Pancreas (tissue), 10 donors: ENCODE results near the gene DLX1. TPM values are rescaled to one million over a fixed set of nuclear protein-coding genes. Genes with fewer than 3 reads are reported as not detected.

Experiments used
- ATAC-seq, 4 donors: fragments of 200-7000 bp; cut with Tn5 transposase; one replicate each; pipeline versions ENCODE4 v1.8.0 to v1.9.1; 2020; ENCODE audit warnings: mild to moderate bottlenecking in 4 of 4, moderate library complexity in 4 of 4
- DNase-seq, 6 donors: peaks; one replicate each; pipeline ENCODE4 v3.0.0-alpha.2; 2020
- FAIRE-seq: peaks from 2 replicates; lab custom pipeline; 2012; peaks lifted over from hg19 to GRCh38; lab: Jason Lieb, UNC
- H3K27ac ChIP-seq, 4 donors: fragments of 200-600 bp; sonication (generic); 1 replicate in 3 of 4; 2 replicates in 1 of 4; pipeline versions ENCODE4 v1.5.0 to v1.8.0; 2020
- H3K27me3 ChIP-seq, 4 donors: fragments of 200-600 bp; one replicate each; pipeline ENCODE4 v1.8.0; 2021
- H3K36me3 ChIP-seq, 3 donors: fragments of 200-600 bp; sonication (generic) in 1 of 3; one replicate each; pipeline versions ENCODE4 v1.5.0 to v1.8.0; 2020 to 2021
- H3K4me1 ChIP-seq, 3 donors: fragments of 200-600 bp; one replicate each; pipeline ENCODE4 v1.8.0; 2021
- H3K4me3 ChIP-seq, 4 donors: fragments of 200-600 bp; sonication (generic) in 2 of 4; one replicate each; pipeline versions ENCODE4 v1.5.0 to v1.8.0; 2020 to 2021
- H3K9me3 ChIP-seq, 4 donors: fragments of 200-600 bp; one replicate each; pipeline ENCODE4 v1.8.0; 2021
- CTCF ChIP-seq, 4 donors: fragments of 200-600 bp; sonication (generic) in 3 of 4; IDR thresholded peaks; one replicate each; pipeline versions ENCODE4 v1.5.0 to v1.8.0; 2021; ENCODE audit warnings: antibody characterized with exemption in 4 of 4
- WGBS, 2 donors: extraction: QIAGEN DNeasy Blood & Tissue Kit; methylation state at CpG; one replicate each; pipeline ENCODE4 v1.1.7; 2013; 5-methylcytosine and 5-hydroxymethylcytosine counted together
- intact Hi-C, 3 donors: fragments of 100-400 bp; cut with DNase I; formaldehyde crosslinking; loops; one replicate each; pipeline versions ENCODE4 v1.11.1 to v1.14.2; 2022
- polyA plus RNA-seq, 2 donors: library from polyadenylated mRNA; stranded (reverse); fragments of 200-250 nt; gene quantifications; one replicate each; pipeline ENCODE4 v1.2.3, GENCODE V29; 2013
- total RNA-seq, 6 donors: library from RNA; stranded (reverse); fragmentation: NEBNext Ultra II Directional in 4 of 6; extraction: Animal tissue kit (Norgen Biotek cat#: 25700) in 4 of 6; gene quantifications; one replicate each; pipeline versions ENCODE4 v1.2.1 to v1.2.4, GENCODE V29; 2021 to 2023
- donor health status: healthy with polysubstance abuse.
- donor health status: DM: no; HTN: no; CAD: no; lungs with moderate emphysema.
- donor health status: DM: no; HTN: no; CAD: no.
- donor health status: control.
- donor health status: control.
- donor health status: Bipolar disorder and iron deficiency.
- donor health status: DM: yes; HTN: yes; CAD: no.
- donor health status: DM: no; HTN: no; CAD: no.
- donor health status: DM: no; HTN: no; CAD: no.
- donor health status: DM: yes; HTN: yes; CAD: no.

The DLX1 gene
- under 1 TPM in 1 of 6 donors, not detected in 5; 0.25 TPM for total RNA-seq
- polyA plus RNA-seq = under 1 TPM; 0.15 to 0.26 TPM

GRCh38 chr2:172085460-172086159, at the start of gene DLX1:
DLX1 (plus strand) TSS chr2:172085507; CDS start chr2:172085678, 171 bp downstream.
- FAIRE-seq (no peak), DNase-seq (peak in 1 of 6 donors; percentile 74), ATAC-seq (peak in 3 of 4 donors; percentile 8 to 13 (median 9))
- Histone ChIP-seq H3K4me1 (peaks cover 0 to 24% (median 4%) of the 10 kb centered on the region in 3 donors), H3K4me3 (peak within 1 kb of the TSS in 3 of 4 donors; percentile 7 to 51 (median 11)), H3K27me3 (peaks cover 3 to 92% (median 32%) of the 10 kb centered on the region in 4 donors), H3K36me3 (no peaks in the 10 kb centered on the region), H3K27ac (no peak within 1 kb of the TSS), H3K9me3 (no peaks in the 10 kb centered on the region)
- TF ChIP-seq CTCF (IDR thresholded peaks at IDR 0.05) = no peak
- 8 to 10% methylated on average over 32 to 34 of the region's 34 CpGs for WGBS, 2 donors
- intact Hi-C loops = no loop called here

GRCh38 chr2:172038121-172038520, 47.2 kb upstream of the DLX1 start:
- no peaks in the 10 kb centered on the region for H3K4me1 ChIP-seq
- DNase-seq (no peak), FAIRE-seq (no peak), ATAC-seq (no peak)
- H3K27me3 ChIP-seq = no peaks in the 10 kb centered on the region
- WGBS, 2 donors = 87 to 94% methylated on average over 3 of the region's 3 CpGs
- H3K36me3 ChIP-seq = no peaks in the 10 kb centered on the region
- intact Hi-C loops = no loop called here
- H3K4me3 ChIP-seq = no peak overlapping the region
- TF ChIP-seq CTCF (IDR thresholded peaks at IDR 0.05) = no peak
- no peaks in the 10 kb centered on the region for H3K9me3 ChIP-seq
- no peak overlapping the region for H3K27ac ChIP-seq

GRCh38 chr2:172038604-172039003, 46.7 kb upstream of the DLX1 start:
- H3K27me3 ChIP-seq = no peaks in the 10 kb centered on the region
- no peak for ATAC-seq
- no peaks in the 10 kb centered on the region for H3K4me1 ChIP-seq
- 85 to 88% methylated on average over 2 of the region's 2 CpGs for WGBS, 2 donors
- no peak for TF ChIP-seq CTCF (IDR thresholded peaks at IDR 0.05)
- no peaks in the 10 kb centered on the region for H3K36me3 ChIP-seq
- intact Hi-C loops = no loop called here
- no peak overlapping the region for H3K4me3 ChIP-seq
- no peak overlapping the region for H3K27ac ChIP-seq
- no peak for FAIRE-seq
- no peaks in the 10 kb centered on the region for H3K9me3 ChIP-seq
- no peak for DNase-seq

DNA sequence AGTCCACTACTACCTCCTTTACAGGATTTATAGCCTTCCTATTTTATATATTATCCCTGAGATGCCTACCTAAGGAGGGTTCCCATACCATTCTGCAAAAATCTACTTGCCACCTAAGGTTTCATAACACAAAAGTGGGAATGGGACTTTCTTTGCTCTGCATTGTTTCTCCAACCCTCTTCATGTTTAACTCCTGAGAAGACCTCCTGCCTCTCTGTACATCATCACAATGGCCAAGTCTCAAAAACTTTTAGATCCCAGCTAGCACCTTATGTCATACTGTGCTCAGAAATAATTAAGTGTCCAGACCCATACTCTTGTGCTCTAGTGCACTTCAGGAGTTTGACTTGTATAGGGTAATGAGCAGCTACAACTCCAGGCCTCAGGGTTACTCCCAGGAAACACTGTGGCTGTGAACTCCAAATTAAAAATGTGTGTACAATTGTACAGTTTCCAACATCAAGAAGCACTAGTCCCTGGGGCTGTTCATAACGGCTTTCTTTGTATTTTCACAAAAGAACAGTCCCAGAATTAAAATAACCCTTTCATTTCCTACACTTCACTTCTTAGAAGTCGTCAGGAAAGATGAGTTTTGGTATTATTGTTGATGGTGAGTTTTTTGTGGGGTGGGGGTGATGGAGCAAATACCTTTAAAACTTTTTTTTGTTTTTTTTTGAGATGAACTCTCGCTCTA, 46.1 kb upstream of the DLX1 start:
- DNase-seq (no peak), FAIRE-seq (no peak), ATAC-seq (no peak)
- no peaks in the 10 kb centered on the region for H3K27me3 ChIP-seq
- no peak overlapping the region for H3K27ac ChIP-seq
- H3K4me3 ChIP-seq = no peak overlapping the region
- intact Hi-C loops = no loop called here
- no peaks in the 10 kb centered on the region for H3K4me1 ChIP-seq
- no peaks in the 10 kb centered on the region for H3K36me3 ChIP-seq
- WGBS, 2 donors = 81 to 88% methylated on average over 3 of the region's 3 CpGs
- H3K9me3 ChIP-seq = no peaks in the 10 kb centered on the region
- TF ChIP-seq CTCF (IDR thresholded peaks at IDR 0.05) = no peak

DNA sequence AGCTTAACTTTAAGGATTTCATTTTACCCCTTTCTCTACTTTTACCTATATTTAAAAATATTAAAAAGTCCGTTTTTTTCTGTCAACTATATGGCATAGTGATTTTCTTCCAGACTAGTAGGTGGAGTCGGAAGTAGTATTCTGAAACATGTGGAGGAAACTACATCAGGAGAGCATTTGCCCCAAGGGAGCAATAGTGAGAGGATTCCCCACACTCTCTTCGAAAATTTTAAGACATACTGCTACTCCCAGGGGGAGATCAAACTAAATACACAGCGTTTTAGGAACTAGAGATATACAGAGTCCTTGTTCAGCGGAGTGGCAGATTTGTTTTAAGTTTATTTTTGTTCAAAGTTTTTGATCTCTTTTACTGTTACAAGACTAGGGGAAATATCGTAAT, 45.0 kb upstream of the DLX1 start:
- Histone ChIP-seq H3K4me1 (no peaks in the 10 kb centered on the region), H3K27ac (no peak overlapping the region), H3K27me3 (no peaks in the 10 kb centered on the region), H3K36me3 (no peaks in the 10 kb centered on the region), H3K4me3 (no peak overlapping the region), H3K9me3 (no peaks in the 10 kb centered on the region)
- DNase-seq (no peak), ATAC-seq (no peak), FAIRE-seq (no peak)
- intact Hi-C loops = no loop called here
- 85 to 92% methylated on average over 6 of the region's 6 CpGs for WGBS, 2 donors
- no peak for TF ChIP-seq CTCF (IDR thresholded peaks at IDR 0.05)
